ENCODE results near the gene THADA. TPM values are rescaled to one million over a fixed set of nuclear protein-coding genes. Genes with fewer than 3 reads are reported as not detected.

THADA gene
- total RNA-seq, 1 experiment from 2014 or later, result 27.5 TPM

- ChIA-PET CTCF (interaction anchor here (0.7 to 5.1 kb wide), 28 partner anchors 8 to 329 kb away, joined by 3 to 31 read pairs (median 5); no protein-coding TSS in a partner anchor), POLR2A (interaction anchor here (1.5 kb wide), 1 partner anchor 11 kb away, joined by 3 read pairs; no protein-coding TSS in a partner anchor)
- DNase-seq (ENCODE audit: low spot score) (no peak), ATAC-seq (no peak)
- H3K27ac Mint-ChIP-seq, result no peak overlapping the region; the same call in 1 of the 2 replicates
- peaks cover 3% of the 10 kb centered on the region for H3K36me3 Mint-ChIP-seq
- no peaks in the 10 kb centered on the region for H3K9me3 Mint-ChIP-seq
- peaks cover 39% of the 10 kb centered on the region for H3K4me1 Mint-ChIP-seq
- 0 out of 2 replicates have a peak, but pooled peaks have one; percentile 31 for TF ChIP-seq ZNF121 (CRISPR knock-in tag; IDR thresholded peaks at IDR 0.05)
- no peak for TF ChIP-seq ZBTB43 (CRISPR knock-in tag; IDR thresholded peaks at IDR 0.05)
- no peaks in the 10 kb centered on the region for H3K27me3 Mint-ChIP-seq (ENCODE audit: low read depth)
- no peak overlapping the region for H3K4me3 Mint-ChIP-seq
Observed at GRCh38 chr2:43228756-43229659, 366.8 kb downstream of the THADA start.

GRCh38 chr2:43228321-43228751, 367.5 kb downstream of the THADA start:
- Mint-ChIP-seq H3K4me1 (peaks cover 44% of the 10 kb centered on the region), H3K36me3 (peaks cover 10% of the 10 kb centered on the region), H3K27me3 (ENCODE audit: low read depth) (no peaks in the 10 kb centered on the region), H3K27ac (no peak overlapping the region), H3K9me3 (no peaks in the 10 kb centered on the region), H3K4me3 (peak overlapping the region; percentile 73)
- ChIA-PET CTCF (interaction anchor here (0.7 to 5.1 kb wide), 29 partner anchors 8 to 303 kb away, joined by 3 to 31 read pairs (median 9); no protein-coding TSS in a partner anchor), POLR2A (interaction anchor here (1.5 to 2.3 kb wide), 2 partner anchors 10 to 49 kb away, joined by 3 to 11 read pairs; no protein-coding TSS in a partner anchor)
- DNase-seq (ENCODE audit: low spot score) (no peak), ATAC-seq (no peak)
- TF ChIP-seq, protein P1, sequence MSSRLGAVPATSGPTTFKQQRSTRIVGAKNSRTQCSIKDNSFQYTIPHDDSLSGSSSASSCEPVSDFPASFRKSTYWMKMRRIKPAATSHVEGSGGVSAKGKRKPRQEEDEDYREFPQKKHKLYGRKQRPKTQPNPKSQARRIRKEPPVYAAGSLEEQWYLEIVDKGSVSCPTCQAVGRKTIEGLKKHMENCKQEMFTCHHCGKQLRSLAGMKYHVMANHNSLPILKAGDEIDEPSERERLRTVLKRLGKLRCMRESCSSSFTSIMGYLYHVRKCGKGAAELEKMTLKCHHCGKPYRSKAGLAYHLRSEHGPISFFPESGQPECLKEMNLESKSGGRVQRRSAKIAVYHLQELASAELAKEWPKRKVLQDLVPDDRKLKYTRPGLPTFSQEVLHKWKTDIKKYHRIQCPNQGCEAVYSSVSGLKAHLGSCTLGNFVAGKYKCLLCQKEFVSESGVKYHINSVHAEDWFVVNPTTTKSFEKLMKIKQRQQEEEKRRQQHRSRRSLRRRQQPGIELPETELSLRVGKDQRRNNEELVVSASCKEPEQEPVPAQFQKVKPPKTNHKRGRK (CRISPR knock-in tag; IDR thresholded peaks at IDR 0.05; ENCODE audit: borderline replicate concordance), result no peak
- no peak for TF ChIP-seq JAZF1 (CRISPR knock-in tag; IDR thresholded peaks at IDR 0.05)
- no peak for TF ChIP-seq ZMAT4 (CRISPR knock-in tag; IDR thresholded peaks at IDR 0.05)
- TF ChIP-seq CDX4 (CRISPR knock-in tag; IDR thresholded peaks at IDR 0.05; ENCODE audit: borderline replicate concordance), result no peak
- TF ChIP-seq FOXP1 (CRISPR knock-in tag; IDR thresholded peaks at IDR 0.05; ENCODE audit: borderline replicate concordance), result no peak

- peaks cover 12% of the 10 kb centered on the region for H3K36me3 Mint-ChIP-seq
Observed at GRCh38 chr2:43227830-43228281, 368.0 kb downstream of the THADA start.

More at GRCh38 chr2:43227830-43228281, 368.0 kb downstream of the THADA start:
- DNase-seq (ENCODE audit: low spot score) (no peak), ATAC-seq (no peak)
- no peaks in the 10 kb centered on the region for H3K9me3 Mint-ChIP-seq
- ChIA-PET CTCF (interaction anchor here (0.8 to 5.1 kb wide), 30 partner anchors 8 to 302 kb away, joined by 3 to 31 read pairs (median 6); no protein-coding TSS in a partner anchor), POLR2A (interaction anchor here (0.6 to 2.3 kb wide), 6 partner anchors 10 to 144 kb away, joined by 3 to 12 read pairs (median 4); no protein-coding TSS in a partner anchor)
- H3K4me1 Mint-ChIP-seq, result peaks cover 46% of the 10 kb centered on the region
- peak overlapping the region; percentile 49; the same call in 1 of the 2 replicates for H3K27ac Mint-ChIP-seq
- H3K4me3 Mint-ChIP-seq, result peak overlapping the region; percentile 73
- no peak for TF ChIP-seq PRRX2 (CRISPR knock-in tag; IDR thresholded peaks at IDR 0.05)
- no peak for TF ChIP-seq SP1 (CRISPR knock-in tag; conservative IDR thresholded peaks at IDR 0.05)
- TF ChIP-seq CREM (CRISPR knock-in tag; IDR thresholded peaks at IDR 0.05), result no peak
- TF ChIP-seq, protein P2, sequence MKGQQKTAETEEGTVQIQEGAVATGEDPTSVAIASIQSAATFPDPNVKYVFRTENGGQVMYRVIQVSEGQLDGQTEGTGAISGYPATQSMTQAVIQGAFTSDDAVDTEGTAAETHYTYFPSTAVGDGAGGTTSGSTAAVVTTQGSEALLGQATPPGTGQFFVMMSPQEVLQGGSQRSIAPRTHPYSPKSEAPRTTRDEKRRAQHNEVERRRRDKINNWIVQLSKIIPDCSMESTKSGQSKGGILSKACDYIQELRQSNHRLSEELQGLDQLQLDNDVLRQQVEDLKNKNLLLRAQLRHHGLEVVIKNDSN (CRISPR knock-in tag; IDR thresholded peaks at IDR 0.05), result no peak
- H3K27me3 Mint-ChIP-seq (ENCODE audit: low read depth), result no peaks in the 10 kb centered on the region
